Ureter (tissue), 1 donor: Measurements from ENCODE around the gene CALHM2. TPM values are rescaled to one million over a fixed set of nuclear protein-coding genes. Genes with fewer than 3 reads are reported as not detected.
"Not testable (repeated sequence)": the region's sequence is repeated elsewhere in the genome, so short reads cannot be mapped to it uniquely, and the experiment has no call there.

Source experiments
- DNase-seq: peaks from one replicate; pipeline ENCODE4 v3.0.0-alpha.2; 2020; ENCODE audit warnings: low spot score
- total RNA-seq: library from RNA; stranded (reverse); gene quantifications from one replicate; pipeline ENCODE4 v1.2.4, GENCODE V29; 2023
- donor health status: DM: yes; HTN: yes; CAD: no.

Gene CALHM2
- total RNA-seq, 1 donor from 2014 or later = 25.1 TPM

- not testable (repeated sequence) for DNase-seq
Observed at GRCh38 chr10:103417148-103417469, 35.1 kb downstream of the CALHM2 start.

GRCh38 chr10:103416436-103417147 is 35.6 kb downstream of the CALHM2 start:
- peak; percentile 62 for DNase-seq

GRCh38 chr10:103415581-103415980 is 36.6 kb downstream of the CALHM2 start:
- DNase-seq = no peak

GRCh38 chr10:103413564-103413963 is 38.6 kb downstream of the CALHM2 start:
- DNase-seq = no peak

- no peak for DNase-seq
Observed at GRCh38 chr10:103397191-103397825, 54.9 kb downstream of the CALHM2 start.

- no peak for DNase-seq
Observed at GRCh38 chr10:103396789-103397087, 55.4 kb downstream of the CALHM2 start.

Other genes starting within 250 kb of the CALHM2 start
- gene RPEL1, start 206.5 kb downstream of the CALHM2 start, total RNA-seq = not detected
- 2.0 TPM for gene INA, start 175.2 kb downstream of the CALHM2 start, total RNA-seq
- gene PCGF6, start 101.2 kb downstream of the CALHM2 start, total RNA-seq = 6.3 TPM
- gene TAF5, start 84.4 kb downstream of the CALHM2 start, total RNA-seq = 1.6 TPM
- gene ATP5MK, start 55.9 kb downstream of the CALHM2 start, total RNA-seq = 344 TPM
- 47.2 TPM for gene PDCD11, start 55.7 kb downstream of the CALHM2 start, total RNA-seq
- not detected for gene CALHM1, start 6.5 kb upstream of the CALHM2 start, total RNA-seq
- not detected for gene CALHM3, start 26.9 kb upstream of the CALHM2 start, total RNA-seq
- gene NEURL1, start 41.3 kb upstream of the CALHM2 start, total RNA-seq = 1.2 TPM